Activated CD4-positive, alpha-beta T cell treated with anti-CD3 and anti-CD28 coated beads, Interleukin-2, amount 50 U/mL, for 4 hours (primary cell): ENCODE data around the gene PDLIM7.
"Not testable (repeated sequence)": the region's sequence is repeated elsewhere in the genome, so short reads cannot be mapped to it uniquely, and the experiment has no call there.

Experiments used
- DNase-seq, 2 experiments: peaks; one replicate each; pipeline ENCODE4 v3.0.0-alpha.2; 2020

PDLIM7 gene, protein sequence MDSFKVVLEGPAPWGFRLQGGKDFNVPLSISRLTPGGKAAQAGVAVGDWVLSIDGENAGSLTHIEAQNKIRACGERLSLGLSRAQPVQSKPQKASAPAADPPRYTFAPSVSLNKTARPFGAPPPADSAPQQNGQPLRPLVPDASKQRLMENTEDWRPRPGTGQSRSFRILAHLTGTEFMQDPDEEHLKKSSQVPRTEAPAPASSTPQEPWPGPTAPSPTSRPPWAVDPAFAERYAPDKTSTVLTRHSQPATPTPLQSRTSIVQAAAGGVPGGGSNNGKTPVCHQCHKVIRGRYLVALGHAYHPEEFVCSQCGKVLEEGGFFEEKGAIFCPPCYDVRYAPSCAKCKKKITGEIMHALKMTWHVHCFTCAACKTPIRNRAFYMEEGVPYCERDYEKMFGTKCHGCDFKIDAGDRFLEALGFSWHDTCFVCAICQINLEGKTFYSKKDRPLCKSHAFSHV

DNA sequence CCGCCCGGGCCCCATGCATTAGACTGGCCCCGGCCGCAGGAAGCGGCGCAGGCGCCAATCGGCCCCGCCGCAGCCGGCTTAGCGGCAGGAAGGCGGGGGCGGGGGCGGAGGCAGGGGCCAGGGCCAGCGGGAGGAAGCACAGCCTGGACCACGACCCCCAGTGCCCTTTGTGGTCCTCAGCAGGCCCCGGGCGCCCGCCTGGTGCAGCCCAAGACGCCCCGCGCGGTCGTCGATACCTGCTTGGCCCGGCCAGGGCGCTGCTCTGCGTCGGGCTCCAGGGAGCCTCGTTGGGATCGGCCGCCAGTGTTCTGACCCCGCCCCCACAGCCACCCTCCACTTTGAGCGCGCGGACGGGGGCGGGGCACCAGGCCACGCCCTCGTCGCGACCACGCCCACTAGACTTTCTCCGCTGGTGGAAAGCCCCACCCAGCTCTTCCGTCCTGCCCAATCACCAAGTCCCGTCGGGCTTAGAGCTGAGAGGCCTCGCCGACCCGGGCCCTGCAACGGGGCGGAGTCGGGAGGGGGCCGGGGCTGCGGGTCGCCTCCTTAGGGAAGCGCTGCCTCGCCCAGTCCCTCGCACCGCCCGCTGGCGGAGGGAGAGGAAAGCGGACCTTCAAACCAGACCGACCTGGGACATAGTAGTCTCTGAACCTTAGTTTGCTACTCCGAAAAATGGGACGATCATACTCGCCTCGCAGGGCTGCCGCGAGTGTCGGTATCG, at the start of gene PDLIM7:
TSS of gene PDLIM7 (minus strand) at position 313 of the 721 bp plus-strand sequence. CDS start 1,092 bp downstream, outside the sequence.
- peak; percentile 90 for DNase-seq

DNA sequence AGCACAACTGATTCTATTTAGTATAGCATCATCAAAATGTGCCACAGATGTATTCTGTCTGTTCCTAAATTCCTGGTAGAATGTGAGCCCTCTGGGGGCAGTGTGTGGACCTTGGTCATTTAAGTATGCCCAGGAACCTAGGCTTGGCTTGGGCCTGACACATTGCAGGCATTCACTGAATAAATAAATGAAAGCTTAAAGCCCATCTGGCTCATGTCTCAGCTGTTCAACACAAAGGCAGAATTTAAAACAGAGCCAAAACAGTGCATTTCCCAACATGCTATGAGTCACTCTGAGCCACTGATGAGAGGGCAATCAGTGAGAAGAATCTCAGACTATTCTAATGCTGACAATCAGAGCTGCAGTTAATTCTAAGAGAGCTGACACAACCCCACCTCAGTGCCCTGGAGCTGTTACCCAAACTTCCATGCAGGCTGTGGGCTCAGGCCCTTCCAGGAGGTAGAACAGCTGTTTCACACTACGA, 48.9 kb upstream of the PDLIM7 start:
- no peak for DNase-seq

DNA sequence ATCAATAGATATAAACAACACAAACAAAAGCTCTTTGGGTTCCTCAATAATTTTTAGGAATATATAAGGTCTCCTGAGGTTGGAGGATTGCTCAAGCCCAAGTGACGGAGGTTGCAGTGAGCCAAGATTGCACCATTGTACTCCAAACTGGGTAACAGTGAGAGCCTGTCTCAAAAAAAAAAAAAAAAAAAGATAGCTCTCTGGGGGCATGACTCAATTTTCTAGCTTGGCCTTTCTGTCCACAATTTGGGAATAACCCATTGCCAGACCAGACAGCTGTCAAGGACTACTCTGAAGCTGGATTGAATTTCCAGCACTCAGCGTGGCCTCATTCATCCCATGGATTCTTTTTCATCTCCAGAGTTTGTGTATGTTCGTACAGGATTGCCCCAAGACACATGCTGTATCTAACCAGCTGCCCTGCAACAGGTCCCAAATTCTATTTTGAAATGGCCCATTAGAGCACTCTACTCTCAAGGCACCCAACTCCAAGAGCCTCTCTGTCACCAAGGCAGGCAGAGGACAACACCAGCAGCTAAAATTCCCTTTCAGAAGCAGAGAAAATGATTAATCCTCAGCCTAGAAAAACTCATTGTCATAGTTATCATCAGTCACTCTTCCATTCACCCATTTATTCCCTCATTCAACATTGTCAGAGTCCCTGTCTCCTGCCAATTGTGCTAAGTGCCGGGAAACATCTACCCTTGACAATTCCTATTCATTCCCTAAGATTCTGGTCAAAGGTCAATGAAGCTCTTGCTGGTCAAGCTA, 48.3 kb upstream of the PDLIM7 start:
- DNase-seq: no peak

DNA sequence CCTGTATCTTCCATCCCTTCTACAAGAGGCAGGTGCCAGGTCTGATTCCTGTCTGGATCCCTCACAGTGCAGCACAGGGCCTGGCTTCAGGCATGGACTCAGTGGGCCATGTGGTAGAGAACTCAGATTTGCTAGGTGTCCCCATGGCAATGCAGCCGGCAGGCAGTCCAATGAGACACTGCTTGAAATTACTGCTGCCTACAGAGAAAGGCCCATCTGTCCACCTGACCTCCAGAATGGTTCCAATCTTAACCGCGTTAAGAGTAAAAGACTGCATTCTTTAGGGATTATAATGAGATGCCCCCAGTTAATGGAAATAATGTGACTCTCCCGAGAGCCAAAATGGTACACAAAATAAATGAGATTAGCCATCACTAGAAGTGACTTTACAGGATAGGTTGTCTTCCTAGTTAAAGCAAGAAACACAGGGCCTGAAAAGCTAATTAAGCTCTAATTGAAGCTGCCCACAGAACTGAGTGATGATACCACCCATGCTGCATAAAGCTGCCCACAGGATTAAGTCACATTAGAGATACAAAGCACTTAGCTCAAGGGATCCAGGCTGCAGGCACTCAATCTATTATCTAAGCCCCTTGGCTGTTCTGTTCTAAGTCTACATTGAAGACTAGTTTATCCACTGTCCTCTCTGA, 45.5 kb upstream of the PDLIM7 start:
- no peak for DNase-seq

DNA sequence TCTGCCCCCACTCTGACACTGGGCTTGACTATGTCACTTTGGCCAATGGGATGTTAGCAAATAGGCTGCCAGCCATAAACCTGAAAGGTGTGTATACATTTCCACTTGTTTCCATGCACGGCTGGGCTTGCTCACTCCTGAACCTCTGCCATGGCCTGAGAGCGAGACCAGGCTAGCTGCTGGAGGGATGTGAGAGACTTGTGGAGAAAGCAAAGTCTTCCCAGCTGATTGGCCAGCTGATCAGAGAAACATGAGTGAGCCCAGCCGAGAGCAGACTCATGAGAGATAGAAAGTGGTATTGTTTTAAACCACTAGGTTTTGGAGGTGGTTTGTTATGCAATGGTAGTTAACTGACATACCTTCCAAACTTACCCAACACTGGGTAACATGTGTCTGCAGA, 43.0 kb upstream of the PDLIM7 start:
- no peak for DNase-seq

DNA sequence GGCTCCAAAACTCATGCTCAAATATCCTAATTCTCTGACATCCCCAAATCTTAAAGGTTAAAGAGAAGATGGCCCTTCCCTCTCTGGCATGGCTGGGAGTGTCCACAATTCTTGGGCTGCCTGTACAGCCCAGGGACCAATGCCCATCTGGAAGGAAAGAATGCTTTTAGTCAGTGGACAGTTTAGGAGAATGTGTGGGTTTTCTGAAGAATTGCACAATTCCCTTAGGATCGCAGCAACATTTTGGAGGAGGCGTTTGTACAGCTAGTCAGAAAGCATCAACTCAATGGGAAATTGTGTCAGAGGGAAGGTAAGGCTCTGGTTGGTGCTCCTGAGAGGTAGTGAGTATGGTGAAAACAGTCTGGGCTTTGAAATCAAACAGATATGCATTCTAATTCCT, 42.0 kb upstream of the PDLIM7 start:
- no peak for DNase-seq

DNA sequence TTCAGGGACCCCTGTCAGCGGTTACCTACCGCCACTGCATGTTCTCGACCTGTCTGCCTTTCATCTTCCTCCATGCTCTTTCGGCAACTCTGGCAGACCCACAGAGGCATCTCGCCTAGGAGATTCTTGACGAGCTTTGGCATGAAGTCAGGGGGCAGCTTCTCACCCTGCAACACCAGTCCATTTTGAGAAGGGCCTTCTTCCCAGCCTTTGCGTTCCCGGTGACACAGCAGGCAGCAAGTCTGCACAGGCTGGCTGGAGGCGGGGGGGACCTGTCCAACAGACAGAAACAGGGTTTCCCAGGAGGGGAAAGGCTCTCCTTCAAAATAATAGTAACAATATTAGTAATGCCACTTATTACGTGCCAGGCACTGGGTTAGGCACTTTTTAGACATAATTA, 41.5 kb upstream of the PDLIM7 start:
- DNase-seq: no peak

DNA sequence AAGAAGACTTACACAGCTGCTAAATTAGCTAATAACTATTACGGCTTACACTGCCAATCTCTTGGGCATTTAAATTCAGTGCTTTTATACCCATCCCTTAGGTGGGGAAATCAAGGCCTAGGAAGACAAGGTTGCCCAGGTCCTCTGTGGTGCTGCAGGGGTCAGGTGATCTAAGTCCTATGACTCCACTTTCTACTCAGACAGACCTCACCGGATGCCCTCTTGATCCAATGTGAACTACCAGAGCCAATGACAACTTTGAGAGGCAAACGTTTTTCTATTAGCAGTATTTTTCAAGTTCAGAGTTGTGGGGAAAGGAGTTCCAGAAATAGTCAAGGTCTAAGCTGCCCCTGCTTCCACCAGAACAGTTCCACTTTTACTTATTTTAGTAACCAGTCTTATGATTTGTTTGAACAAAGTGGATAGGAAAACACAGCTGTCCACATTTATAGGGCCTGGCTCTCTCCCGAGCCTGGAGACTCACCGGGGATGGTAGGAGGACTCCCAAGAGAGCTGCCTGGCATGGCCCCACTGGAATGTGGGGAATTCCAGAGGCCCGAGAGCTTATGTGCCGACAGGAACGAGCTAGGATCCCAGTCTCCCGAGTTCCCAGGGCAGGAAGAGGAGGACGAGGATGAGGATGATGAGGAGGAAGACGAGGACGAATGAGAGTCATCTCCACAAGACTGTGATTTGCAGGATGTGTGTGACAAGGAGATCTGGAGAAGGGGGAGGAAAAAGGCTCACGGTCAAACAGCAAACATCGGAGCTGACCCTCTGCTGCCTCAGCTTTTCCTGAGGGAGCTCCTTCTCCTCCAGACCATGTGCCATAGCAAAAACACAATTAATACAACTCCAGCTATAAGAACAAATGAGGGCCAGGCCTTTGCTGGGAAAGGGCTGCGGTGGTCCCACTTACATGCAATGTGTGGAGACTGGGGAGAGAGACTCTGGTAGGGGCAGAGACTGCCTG, 40.3 kb upstream of the PDLIM7 start:
- DNase-seq: no peak

DNA sequence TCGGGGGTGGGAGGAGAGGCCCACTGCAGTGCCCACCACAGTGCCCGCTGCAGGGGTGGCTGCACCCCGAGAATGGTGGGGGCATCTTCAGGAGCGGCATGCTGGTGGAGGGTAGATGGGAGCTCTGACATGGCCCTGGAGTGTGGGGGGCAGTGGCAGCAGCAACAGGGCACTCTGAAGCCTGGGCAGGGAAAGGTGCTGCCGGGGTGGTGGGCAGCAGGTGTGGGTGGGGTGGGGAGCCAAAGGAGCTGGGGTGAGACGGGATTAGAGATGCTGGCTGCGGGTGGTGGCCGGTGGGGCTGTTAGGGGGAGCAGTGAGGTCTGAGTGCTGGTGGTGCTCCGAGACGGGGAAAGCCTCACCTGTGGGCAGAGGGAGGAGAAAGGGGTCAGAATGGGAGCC, 39.0 kb upstream of the PDLIM7 start:
- DNase-seq: no peak

DNA sequence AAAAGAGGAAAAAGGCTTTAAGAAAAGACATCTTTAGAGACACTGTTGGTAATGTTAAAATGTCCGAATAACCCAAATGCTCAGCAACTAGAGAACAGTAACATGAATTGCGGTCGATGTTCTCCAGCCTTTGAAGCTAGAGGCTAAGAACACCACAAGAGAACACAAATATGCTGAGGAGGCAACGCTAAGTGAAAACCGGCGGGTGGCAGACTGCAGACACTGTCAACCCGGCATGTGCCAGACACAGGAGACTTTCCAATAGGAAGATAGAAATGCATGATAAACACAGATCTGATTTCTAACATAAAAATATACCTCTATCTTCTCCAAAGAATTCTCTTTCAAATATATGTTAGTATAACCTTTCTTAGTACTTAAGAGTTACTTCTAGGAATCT, 37.7 kb upstream of the PDLIM7 start:
- DNase-seq: no peak

DNA sequence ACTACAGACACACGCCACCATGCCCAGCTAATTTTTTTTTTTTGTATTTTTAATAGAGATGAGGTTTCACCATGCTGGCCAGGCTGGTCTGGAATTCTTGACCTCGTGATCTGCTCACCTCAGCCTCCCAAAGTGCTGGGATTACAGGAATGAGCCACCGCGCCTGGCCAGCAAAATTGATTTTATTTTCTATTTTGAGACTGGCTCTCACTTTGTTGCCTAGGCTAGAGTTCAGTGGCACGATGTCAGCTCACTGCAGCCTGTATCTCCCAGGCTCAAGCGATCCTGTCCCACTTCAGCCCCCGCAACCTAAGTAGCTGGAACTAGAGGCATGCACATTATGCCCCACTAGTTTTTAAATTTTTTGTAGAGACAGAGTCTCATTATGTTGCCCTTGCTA, 37.0 kb upstream of the PDLIM7 start:
- not testable (repeated sequence) for DNase-seq

DNA sequence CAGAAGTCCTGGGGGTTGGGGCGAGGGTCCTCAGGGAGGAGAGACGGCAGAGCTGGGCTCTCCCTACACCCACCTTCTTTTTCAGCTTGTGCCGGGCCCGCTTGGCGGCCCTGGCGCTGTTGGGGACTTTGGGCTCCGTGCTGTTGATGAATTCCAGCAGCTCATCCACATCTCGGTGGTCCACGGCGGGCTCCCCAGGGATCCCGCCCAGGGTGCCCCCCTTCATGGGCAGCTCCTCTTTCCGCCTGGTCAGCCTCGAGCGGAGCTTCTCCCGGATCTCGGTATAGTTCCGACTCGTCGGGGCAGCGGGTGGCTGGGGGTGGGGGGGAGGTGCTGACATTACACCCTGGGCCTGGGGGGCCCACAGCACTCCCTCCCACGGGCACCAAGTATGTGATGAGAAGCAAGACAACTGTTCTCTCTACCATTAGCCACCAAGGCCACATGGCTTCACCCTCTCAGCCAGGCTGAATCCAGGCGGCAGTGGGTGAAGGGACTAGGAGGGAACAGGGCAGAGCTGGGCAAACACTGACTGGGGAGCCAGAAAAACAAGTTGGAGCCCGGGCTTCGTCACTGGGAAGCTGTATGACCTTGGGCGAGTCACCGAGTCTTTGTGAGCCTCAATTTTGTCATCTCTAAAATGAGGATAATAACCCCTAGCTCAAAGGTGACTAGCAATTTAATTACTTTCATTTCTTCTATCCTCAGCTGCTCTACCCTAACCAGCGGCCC, 34.0 kb upstream of the PDLIM7 start:
- DNase-seq: no peak

DNA sequence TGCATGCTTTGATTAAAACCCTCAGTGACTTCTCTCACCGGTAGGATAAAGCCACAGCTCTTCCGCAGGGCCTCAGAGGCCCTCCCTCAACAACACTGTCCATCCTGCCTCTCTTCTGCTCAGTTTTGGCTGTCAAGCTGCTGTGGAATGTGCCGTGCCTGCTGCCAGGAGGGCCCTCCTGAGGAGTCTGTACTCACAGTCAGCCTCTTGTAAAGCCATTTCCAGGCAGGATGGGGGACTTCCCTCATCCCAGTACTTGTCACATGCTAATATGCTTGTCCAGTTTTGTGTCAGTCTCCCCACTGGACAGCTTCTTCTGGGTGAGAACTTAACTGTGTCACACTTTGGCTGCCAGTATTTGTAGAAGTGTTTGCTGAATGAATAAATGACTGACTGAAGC, 33.2 kb upstream of the PDLIM7 start:
- DNase-seq: no peak

DNA sequence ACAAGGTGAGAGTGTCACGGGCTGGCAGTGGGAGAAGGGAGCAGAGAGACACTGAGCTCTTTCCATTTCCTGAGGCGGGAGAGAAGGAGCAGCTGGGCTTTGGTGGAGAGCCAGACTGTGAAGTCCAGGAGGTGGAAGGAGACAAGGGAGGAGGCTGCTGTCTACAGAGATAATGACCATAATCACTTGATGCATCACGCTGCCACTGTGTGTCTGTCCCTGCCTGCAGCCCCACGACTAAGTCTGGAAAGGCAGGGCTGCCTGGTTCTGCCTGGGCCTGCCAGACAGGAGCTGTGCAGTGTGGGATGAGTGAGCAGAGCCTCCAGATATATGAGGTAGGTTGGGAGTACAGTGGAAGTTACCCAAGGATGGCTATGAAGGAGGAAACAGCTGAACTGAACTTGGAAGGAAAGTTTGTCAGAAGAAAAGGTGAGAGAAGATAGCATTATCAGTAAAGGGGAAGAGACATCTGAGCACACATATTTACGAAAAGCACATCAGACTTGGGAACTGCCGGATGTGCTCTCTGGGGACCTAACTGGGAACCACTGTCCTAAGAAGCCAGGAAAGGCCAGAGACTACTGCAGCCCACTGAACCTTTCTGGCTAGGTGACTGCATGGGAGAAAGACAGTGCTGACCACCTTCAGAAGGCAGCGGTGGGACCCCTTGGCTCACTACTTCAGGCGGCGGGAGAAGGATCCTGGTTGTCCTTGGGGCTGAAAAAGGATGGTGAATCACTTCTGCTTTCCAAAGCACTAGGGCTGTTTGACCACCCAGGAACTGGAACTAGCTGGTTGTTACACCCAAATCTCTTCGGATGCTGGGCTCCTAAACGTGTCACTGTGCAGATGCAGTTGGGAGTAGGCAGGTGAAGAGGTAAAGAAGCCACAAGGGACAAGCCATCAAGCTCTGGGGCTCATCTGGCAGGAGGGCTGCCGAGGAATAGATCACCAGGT, 32.1 kb upstream of the PDLIM7 start:
- DNase-seq: no peak

DNA sequence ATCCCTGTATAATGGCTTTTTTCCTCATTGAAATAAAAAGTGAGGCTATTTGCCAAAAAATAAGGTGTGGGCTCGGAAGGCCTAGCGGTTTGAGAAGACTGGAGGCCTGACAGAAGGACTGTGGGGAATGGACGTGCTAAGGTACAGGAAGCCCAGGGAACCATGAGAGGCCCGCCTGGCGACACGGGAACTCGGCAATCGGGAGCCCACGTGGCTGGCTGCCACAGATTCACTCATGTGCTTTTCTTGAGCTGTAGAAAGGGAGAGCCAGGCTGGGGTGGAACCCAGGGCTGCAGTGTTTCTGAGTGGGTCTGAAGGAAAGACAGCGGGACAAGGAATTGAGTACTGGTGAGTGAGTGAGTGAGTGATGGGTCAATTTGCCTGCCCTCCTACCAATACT, 31.2 kb upstream of the PDLIM7 start:
- DNase-seq: no peak

DNA sequence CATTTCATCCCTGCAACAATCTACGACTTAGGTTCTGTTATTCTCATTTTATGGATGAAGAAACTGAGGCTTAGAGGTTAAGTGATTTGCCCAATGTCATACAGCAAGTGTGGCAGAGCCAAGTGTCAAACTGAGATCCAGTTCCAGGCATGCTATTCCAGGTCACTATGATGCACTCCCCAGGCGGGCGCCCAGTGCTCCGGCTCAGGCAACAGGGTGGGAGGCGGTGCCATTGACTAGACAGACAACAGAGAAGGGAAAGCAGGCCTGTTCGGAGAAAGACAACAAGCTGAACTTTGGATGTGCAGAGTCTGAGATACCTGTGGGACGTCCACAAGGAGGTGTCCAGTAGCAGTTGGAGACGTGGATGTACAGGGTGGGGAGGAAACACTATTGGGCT, 30.2 kb upstream of the PDLIM7 start:
- DNase-seq: no peak

DNA sequence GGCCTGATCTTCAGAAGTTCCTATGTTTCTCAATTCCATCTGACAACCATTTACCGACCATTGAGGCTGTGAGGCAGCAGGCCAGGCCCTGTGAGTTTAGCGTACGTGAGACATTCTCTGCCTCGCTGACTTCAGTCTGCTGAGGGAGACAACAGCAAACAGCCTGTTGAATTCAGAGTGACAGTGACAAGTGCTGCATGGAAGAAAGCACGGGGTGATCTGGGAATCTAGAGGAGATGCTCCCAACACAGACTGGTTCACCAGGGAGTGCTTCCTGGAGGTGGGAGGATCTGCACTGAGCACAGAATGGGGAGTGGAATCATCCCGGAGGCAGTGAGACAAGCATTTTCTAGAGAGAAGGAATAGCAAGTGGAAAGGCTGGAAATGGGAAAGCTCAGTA, 29.4 kb upstream of the PDLIM7 start:
- no peak for DNase-seq

DNA sequence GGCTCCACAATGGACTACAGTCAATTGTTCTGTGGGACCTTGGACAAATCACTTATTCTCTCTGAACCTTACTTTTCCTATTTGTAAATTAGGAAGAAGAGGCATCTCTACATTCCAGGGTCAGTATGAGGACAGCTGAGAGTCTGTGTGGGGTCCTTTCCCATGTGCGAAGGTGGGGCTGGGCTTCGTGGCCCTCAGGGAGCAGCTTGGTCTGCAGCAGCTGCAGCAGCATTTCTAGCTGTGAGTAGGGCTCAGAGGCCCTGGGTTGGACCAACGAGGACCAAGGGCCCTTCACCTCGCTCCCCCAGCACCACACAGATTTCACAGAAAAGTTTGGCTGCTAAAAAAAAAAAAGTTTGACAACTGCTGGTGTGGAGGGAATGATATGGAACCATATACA, 28.8 kb upstream of the PDLIM7 start:
- DNase-seq: no peak

DNA sequence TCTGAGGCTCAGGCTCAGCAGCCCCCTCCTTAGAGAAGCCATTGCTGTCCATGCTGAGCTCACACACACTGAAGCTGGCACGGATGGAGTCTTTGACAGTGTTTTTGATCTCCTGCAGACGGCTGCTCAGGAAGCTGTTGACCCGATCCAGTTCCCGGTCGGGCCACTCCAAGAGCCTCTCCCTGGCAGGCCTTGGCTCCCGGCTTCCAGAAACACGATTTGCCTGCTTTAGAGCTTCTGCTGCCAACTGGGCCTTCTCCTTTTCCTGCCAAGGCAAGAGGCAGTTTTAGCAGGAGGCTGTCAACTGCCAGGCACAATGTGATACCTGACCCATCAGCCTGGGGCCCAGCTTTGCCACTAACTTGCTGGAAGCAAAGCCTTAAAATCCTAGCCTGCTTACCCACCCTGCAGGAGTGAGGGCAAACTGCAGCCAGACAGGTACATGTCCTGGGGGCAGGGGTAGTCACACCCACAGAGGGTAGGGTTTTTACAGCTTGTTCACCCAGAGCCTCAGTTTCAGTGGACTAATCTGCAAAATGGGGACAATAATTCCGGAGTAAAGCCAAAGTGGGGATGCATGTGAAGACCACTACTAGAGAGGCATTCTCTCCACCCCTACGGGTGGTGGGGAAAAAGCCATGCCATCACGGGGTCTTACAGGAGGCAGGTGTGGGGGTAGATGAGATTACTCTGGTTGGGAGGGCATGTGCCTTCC, 27.7 kb upstream of the PDLIM7 start:
- no peak for DNase-seq
